Activated gamma-delta T cell (primary cell): ENCODE measurements around the gene PARL.
A peak's percentile ranks its signal among the peaks of the same experiment; 100 is the strongest.

ENCODE experiments used
- DNase-seq: peaks from one replicate; lab custom pipeline; 2025; lab: John Stamatoyannopoulos, UW

Gene PARL

GRCh38 chr3:183854318-183855035 lies 30.2 kb downstream of the PARL start:
- DNase-seq: no peak

- no peak for DNase-seq
Measured at GRCh38 chr3:183845608-183846288, 38.9 kb downstream of the PARL start.

GRCh38 chr3:183845090-183845489 lies 39.6 kb downstream of the PARL start:
- DNase-seq: no peak

GRCh38 chr3:183844606-183845005 lies 40.1 kb downstream of the PARL start:
- no peak for DNase-seq

GRCh38 chr3:183839751-183840150 lies 44.9 kb downstream of the PARL start:
- DNase-seq: no peak

GRCh38 chr3:183837894-183838293 lies 46.8 kb downstream of the PARL start:
- DNase-seq: no peak

- DNase-seq: no peak
Measured at GRCh38 chr3:183837390-183837789, 47.3 kb downstream of the PARL start.

GRCh38 chr3:183833516-183833915 lies 51.2 kb downstream of the PARL start:
- no peak for DNase-seq

GRCh38 chr3:183830187-183830586 lies 54.5 kb downstream of the PARL start:
- DNase-seq: no peak

- DNase-seq: no peak
Measured at GRCh38 chr3:183829466-183829865, 55.2 kb downstream of the PARL start.

- DNase-seq: no peak
Measured at GRCh38 chr3:183828538-183828870, 56.2 kb downstream of the PARL start.

GRCh38 chr3:183827809-183828537 lies 56.7 kb downstream of the PARL start:
- no peak for DNase-seq

GRCh38 chr3:183826448-183827250 lies 58.0 kb downstream of the PARL start:
- DNase-seq: no peak

GRCh38 chr3:183825456-183826161 lies 59.1 kb downstream of the PARL start, which contains the start of gene MAP6D1:
Gene MAP6D1, minus strand, starts transcription at chr3:183825577. Its CDS starts 30 bp downstream, at chr3:183825547.
- peak; percentile 22 for DNase-seq

GRCh38 chr3:183824761-183825455 lies 59.8 kb downstream of the PARL start:
- DNase-seq: peak; percentile 26

- no peak for DNase-seq
Measured at GRCh38 chr3:183823963-183824362, 60.7 kb downstream of the PARL start.

GRCh38 chr3:183822631-183823030 lies 62.0 kb downstream of the PARL start:
- DNase-seq: no peak

GRCh38 chr3:183819831-183820230 lies 64.8 kb downstream of the PARL start:
- no peak for DNase-seq

GRCh38 chr3:183818706-183819624 lies 65.7 kb downstream of the PARL start:
- DNase-seq: no peak
